Activated CD4-positive, alpha-beta T cell treated with anti-CD3 and anti-CD28 coated beads, Interleukin-2, amount 10 ng/mL, durations not matched to agents 7 days and 5 days (primary cell): ENCODE measurements around the gene VASH1. TPM values are rescaled to one million over a fixed set of nuclear protein-coding genes. Genes with fewer than 3 reads are reported as not detected.
"Not testable (repeated sequence)": the region's sequence is repeated elsewhere in the genome, so short reads cannot be mapped to it uniquely, and the experiment has no call there.

ENCODE experiments used
- CTCF ChIA-PET: fragments of 350-600 bp; sonication (Branson Sonifier 250); formaldehyde crosslinking; loops from one replicate; lab custom pipeline; 2021; ENCODE audit warnings: antibody characterized with exemption; lab: Charles Lee
- POLR2A ChIA-PET: fragments of 350-600 bp; sonication (Branson Sonifier 250); formaldehyde crosslinking; loops from one replicate; lab custom pipeline; 2021; ENCODE audit warnings: antibody characterized with exemption; lab: Charles Lee
- DNase-seq: peaks from one replicate; pipeline ENCODE4 v3.0.0-alpha.2; 2020
- H3K27ac Mint-ChIP-seq: one replicate; pipeline ENCODE4 v1.8.0; 2021; ENCODE audit warnings: mild to moderate bottlenecking, moderate library complexity, mixed read lengths
- H3K27me3 Mint-ChIP-seq: one replicate; pipeline ENCODE4 v1.8.0; 2021; ENCODE audit warnings: mixed read lengths
- H3K36me3 Mint-ChIP-seq: one replicate; pipeline ENCODE4 v1.8.0; 2021; ENCODE audit warnings: low read depth, mixed read lengths
- H3K4me1 Mint-ChIP-seq: one replicate; pipeline ENCODE4 v1.8.0; 2021; ENCODE audit warnings: mixed read lengths
- H3K4me3 Mint-ChIP-seq: one replicate; pipeline ENCODE4 v1.8.0; 2021; ENCODE audit warnings: mild to moderate bottlenecking, moderate library complexity, mixed read lengths
- H3K9me3 Mint-ChIP-seq: one replicate; pipeline ENCODE4 v1.8.0; 2021; ENCODE audit warnings: mixed read lengths
- total RNA-seq, 2 experiments: library from RNA; stranded (reverse); gene quantifications; one replicate each; pipeline ENCODE4 v1.2.3, GENCODE V29; 2021

The VASH1 gene
- total RNA-seq, 2 experiments from 2014 or later = 2.1 TPM

- CTCF ChIA-PET = interaction anchor here (0.8 to 1.8 kb wide), 3 partner anchors 10 to 19 kb away, joined by 3 to 6 read pairs (median 4); no protein-coding TSS in a partner anchor
- no peak for DNase-seq
- POLR2A ChIA-PET = no interaction called here
- Mint-ChIP-seq H3K4me1 (peaks cover 8% of the 10 kb centered on the region), H3K9me3 (no peaks in the 10 kb centered on the region), H3K27me3 (peaks cover 25% of the 10 kb centered on the region), H3K36me3 (no peaks in the 10 kb centered on the region), H3K4me3 (no peak overlapping the region), H3K27ac (no peak overlapping the region)
Observed at GRCh38 chr14:76724651-76725550, 36.4 kb upstream of the VASH1 start.

- peaks cover 31% of the 10 kb centered on the region for H3K27me3 Mint-ChIP-seq
- no peaks in the 10 kb centered on the region for H3K36me3 Mint-ChIP-seq
- no peaks in the 10 kb centered on the region for H3K9me3 Mint-ChIP-seq
- H3K4me1 Mint-ChIP-seq = no peaks in the 10 kb centered on the region
- no peak overlapping the region for H3K4me3 Mint-ChIP-seq
- CTCF ChIA-PET = interaction anchor here (1.1 kb wide), 1 partner anchor 9 kb away, joined by 4 read pairs; no protein-coding TSS in a partner anchor
- DNase-seq = no peak
- POLR2A ChIA-PET = no interaction called here
- no peak overlapping the region for H3K27ac Mint-ChIP-seq
Observed at GRCh38 chr14:76726551-76726970, 34.7 kb upstream of the VASH1 start.

- CTCF ChIA-PET = interaction anchor here (1.1 kb wide), 1 partner anchor 10 kb away, joined by 4 read pairs; no protein-coding TSS in a partner anchor
- no peaks in the 10 kb centered on the region for H3K9me3 Mint-ChIP-seq
- POLR2A ChIA-PET = no interaction called here
Observed at GRCh38 chr14:76727384-76727783, 33.9 kb upstream of the VASH1 start.

GRCh38 chr14:76727901-76728300 is 33.4 kb upstream of the VASH1 start:
- ChIA-PET POLR2A (no interaction called here), CTCF (no interaction called here)
- H3K27ac Mint-ChIP-seq = no peak overlapping the region
- DNase-seq = no peak
- H3K4me1 Mint-ChIP-seq = no peaks in the 10 kb centered on the region
- H3K4me3 Mint-ChIP-seq = no peak overlapping the region
- H3K9me3 Mint-ChIP-seq = no peaks in the 10 kb centered on the region
- no peaks in the 10 kb centered on the region for H3K36me3 Mint-ChIP-seq
- H3K27me3 Mint-ChIP-seq = peaks cover 31% of the 10 kb centered on the region

More at GRCh38 chr14:76727384-76727783, 33.9 kb upstream of the VASH1 start:
- no peak for DNase-seq
- H3K27ac Mint-ChIP-seq = no peak overlapping the region
- no peaks in the 10 kb centered on the region for H3K4me1 Mint-ChIP-seq
- H3K4me3 Mint-ChIP-seq = no peak overlapping the region
- H3K36me3 Mint-ChIP-seq = no peaks in the 10 kb centered on the region
- peaks cover 31% of the 10 kb centered on the region for H3K27me3 Mint-ChIP-seq

- DNase-seq = no peak
- Mint-ChIP-seq H3K36me3 (no peaks in the 10 kb centered on the region), H3K27me3 (peaks cover 23% of the 10 kb centered on the region), H3K9me3 (no peaks in the 10 kb centered on the region), H3K4me1 (no peaks in the 10 kb centered on the region), H3K27ac (no peak overlapping the region), H3K4me3 (no peak overlapping the region)
- ChIA-PET CTCF (interaction anchor here (0.7 to 1.0 kb wide), 2 partner anchors 20 to 147 kb away, joined by 3 read pairs; no protein-coding TSS in a partner anchor), POLR2A (no interaction called here)
Observed at GRCh38 chr14:76729258-76729657, 32.0 kb upstream of the VASH1 start.

GRCh38 chr14:76729953-76730505 is 31.2 kb upstream of the VASH1 start:
- no peaks in the 10 kb centered on the region for H3K4me1 Mint-ChIP-seq
- ChIA-PET POLR2A (no interaction called here), CTCF (no interaction called here)
- DNase-seq = no peak
- no peak overlapping the region for H3K4me3 Mint-ChIP-seq
- no peaks in the 10 kb centered on the region for H3K9me3 Mint-ChIP-seq
- H3K36me3 Mint-ChIP-seq = no peaks in the 10 kb centered on the region
- peaks cover 19% of the 10 kb centered on the region for H3K27me3 Mint-ChIP-seq
- H3K27ac Mint-ChIP-seq = no peak overlapping the region

- CTCF ChIA-PET, H3K4me1 Mint-ChIP-seq, H3K9me3 Mint-ChIP-seq, H3K4me3 Mint-ChIP-seq, DNase-seq, POLR2A ChIA-PET, H3K27ac Mint-ChIP-seq, H3K36me3 Mint-ChIP-seq: not testable (repeated sequence)
- peaks cover 24% of the 10 kb centered on the region for H3K27me3 Mint-ChIP-seq
Observed at GRCh38 chr14:76734501-76734900, 26.8 kb upstream of the VASH1 start.

- Mint-ChIP-seq H3K36me3 (peaks cover 1% of the 10 kb centered on the region), H3K27me3 (peaks cover 28% of the 10 kb centered on the region), H3K4me1 (no peaks in the 10 kb centered on the region), H3K9me3 (peaks cover 12% of the 10 kb centered on the region), H3K27ac (no peak overlapping the region), H3K4me3 (no peak overlapping the region)
- ChIA-PET CTCF (no interaction called here), POLR2A (no interaction called here)
- DNase-seq = no peak
Observed at GRCh38 chr14:76736514-76736913, 24.8 kb upstream of the VASH1 start.

- no peaks in the 10 kb centered on the region for H3K4me1 Mint-ChIP-seq
- ChIA-PET CTCF (no interaction called here), POLR2A (no interaction called here)
- DNase-seq = no peak
- peaks cover 28% of the 10 kb centered on the region for H3K27me3 Mint-ChIP-seq
- H3K4me3 Mint-ChIP-seq = no peak overlapping the region
- H3K27ac Mint-ChIP-seq = no peak overlapping the region
- peaks cover 16% of the 10 kb centered on the region for H3K9me3 Mint-ChIP-seq
- H3K36me3 Mint-ChIP-seq = peaks cover 1% of the 10 kb centered on the region
Observed at GRCh38 chr14:76741074-76741473, 20.2 kb upstream of the VASH1 start.

GRCh38 chr14:76742185-76742584 is 19.1 kb upstream of the VASH1 start:
- ChIA-PET POLR2A (no interaction called here), CTCF (no interaction called here)
- H3K9me3 Mint-ChIP-seq = peaks cover 16% of the 10 kb centered on the region
- H3K27me3 Mint-ChIP-seq = peaks cover 29% of the 10 kb centered on the region
- DNase-seq = no peak
- peaks cover 1% of the 10 kb centered on the region for H3K36me3 Mint-ChIP-seq
- H3K27ac Mint-ChIP-seq = no peak overlapping the region
- H3K4me3 Mint-ChIP-seq = no peak overlapping the region
- H3K4me1 Mint-ChIP-seq = no peaks in the 10 kb centered on the region

GRCh38 chr14:76742966-76743365 is 18.3 kb upstream of the VASH1 start:
- H3K27me3 Mint-ChIP-seq = peaks cover 32% of the 10 kb centered on the region
- peaks cover 16% of the 10 kb centered on the region for H3K9me3 Mint-ChIP-seq
- ChIA-PET CTCF (no interaction called here), POLR2A (no interaction called here)
- no peaks in the 10 kb centered on the region for H3K4me1 Mint-ChIP-seq
- H3K27ac Mint-ChIP-seq = no peak overlapping the region
- DNase-seq = no peak
- peaks cover 1% of the 10 kb centered on the region for H3K36me3 Mint-ChIP-seq
- H3K4me3 Mint-ChIP-seq = no peak overlapping the region

GRCh38 chr14:76752744-76753143 is 8.5 kb upstream of the VASH1 start:
- no peak for DNase-seq
- ChIA-PET CTCF (interaction anchor here (1.3 kb wide), 1 partner anchor 9 kb away, joined by 3 read pairs; the partner anchor contains the start of gene VASH1), POLR2A (no interaction called here)
- H3K4me3 Mint-ChIP-seq = no peak overlapping the region
- H3K9me3 Mint-ChIP-seq = no peaks in the 10 kb centered on the region
- no peak overlapping the region for H3K27ac Mint-ChIP-seq
- peaks cover 4% of the 10 kb centered on the region for H3K27me3 Mint-ChIP-seq
- no peaks in the 10 kb centered on the region for H3K4me1 Mint-ChIP-seq
- no peaks in the 10 kb centered on the region for H3K36me3 Mint-ChIP-seq

- Mint-ChIP-seq H3K9me3 (no peaks in the 10 kb centered on the region), H3K36me3 (no peaks in the 10 kb centered on the region), H3K27ac (no peak overlapping the region), H3K4me1 (no peaks in the 10 kb centered on the region), H3K4me3 (no peak overlapping the region), H3K27me3 (peaks cover 11% of the 10 kb centered on the region)
- DNase-seq = no peak
- CTCF ChIA-PET = interaction anchor here (1.3 kb wide), 1 partner anchor 8 kb away, joined by 3 read pairs; the partner anchor contains the start of gene VASH1
- POLR2A ChIA-PET = no interaction called here
Observed at GRCh38 chr14:76753541-76754198, 7.6 kb upstream of the VASH1 start.
